Activated CD4-positive, alpha-beta T cell treated with anti-CD3 and anti-CD28 coated beads, Interleukin-2, amount 10 ng/mL, durations not matched to agents 24 days and 14 days (primary cell): ENCODE data around the gene SRGAP3. TPM values are rescaled to one million over a fixed set of nuclear protein-coding genes. Genes with fewer than 3 reads are reported as not detected.

ENCODE experiments used
- DNase-seq: peaks from one replicate; pipeline ENCODE4 v3.0.0; 2022
- H3K27ac Mint-ChIP-seq: one replicate; pipeline ENCODE4 v1.8.0; 2022; ENCODE audit warnings: mild to moderate bottlenecking, mixed read lengths
- H3K27me3 Mint-ChIP-seq: one replicate; pipeline ENCODE4 v1.8.0; 2022; ENCODE audit warnings: mixed read lengths
- H3K36me3 Mint-ChIP-seq: one replicate; pipeline ENCODE4 v1.8.0; 2022; ENCODE audit warnings: low read depth, mild to moderate bottlenecking, mixed read lengths
- H3K4me1 Mint-ChIP-seq: one replicate; pipeline ENCODE4 v1.8.0; 2021; ENCODE audit warnings: mixed read lengths
- H3K4me3 Mint-ChIP-seq: one replicate; pipeline ENCODE4 v1.8.0; 2022; ENCODE audit warnings: mild to moderate bottlenecking, moderate library complexity, mixed read lengths
- H3K9me3 Mint-ChIP-seq: one replicate; pipeline ENCODE4 v1.8.0; 2021; ENCODE audit warnings: mixed read lengths
- intact Hi-C: fragments of 100-400 bp; cut with micrococcal nuclease; formaldehyde crosslinking; loops from one replicate; pipeline ENCODE4 v1.15.1; 2023
- total RNA-seq: library from RNA; stranded (reverse); gene quantifications from 2 replicates; pipeline ENCODE4 v1.2.3, GENCODE V29; 2022

The SRGAP3 gene
- total RNA-seq, 1 donor from 2014 or later: 0.40 TPM

DNA sequence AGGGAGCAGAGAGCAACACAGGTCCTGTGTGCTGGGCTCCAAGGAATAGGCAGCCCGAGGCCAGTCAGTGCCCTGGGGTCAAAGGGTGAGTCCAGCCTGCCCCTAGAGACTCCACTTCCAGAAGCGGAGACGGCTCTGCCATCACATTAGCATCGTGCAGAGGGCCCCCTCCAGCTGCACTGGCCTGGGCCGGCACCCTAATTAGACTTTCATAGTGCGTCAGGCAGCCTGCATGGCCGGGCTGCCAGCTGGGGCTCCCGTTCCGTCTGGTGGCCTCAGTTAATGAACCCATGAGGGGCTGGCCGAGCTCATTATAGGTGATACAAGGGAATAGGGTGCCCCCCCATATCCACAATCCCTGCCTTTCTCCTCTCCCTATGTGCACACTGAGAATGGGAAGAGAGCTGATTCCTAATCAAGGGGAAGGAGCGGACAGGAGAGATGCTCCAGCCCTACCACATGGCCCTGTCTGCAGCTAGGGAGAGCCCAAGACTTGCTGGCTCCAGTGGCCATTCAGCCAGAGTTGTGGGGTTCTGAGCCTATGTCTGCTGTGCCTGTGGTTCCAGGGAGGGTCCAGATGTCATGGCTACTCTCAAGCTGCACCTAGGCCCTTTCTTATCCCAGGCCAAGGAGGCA lies 128.0 kb downstream of the SRGAP3 start:
- intact Hi-C loops: no loop called here
- H3K27ac Mint-ChIP-seq: no peak overlapping the region
- peaks cover 2% of the 10 kb centered on the region for H3K4me1 Mint-ChIP-seq
- H3K27me3 Mint-ChIP-seq: no peaks in the 10 kb centered on the region
- no peak for DNase-seq
- no peaks in the 10 kb centered on the region for H3K36me3 Mint-ChIP-seq
- H3K9me3 Mint-ChIP-seq: no peaks in the 10 kb centered on the region
- no peak overlapping the region for H3K4me3 Mint-ChIP-seq

DNA sequence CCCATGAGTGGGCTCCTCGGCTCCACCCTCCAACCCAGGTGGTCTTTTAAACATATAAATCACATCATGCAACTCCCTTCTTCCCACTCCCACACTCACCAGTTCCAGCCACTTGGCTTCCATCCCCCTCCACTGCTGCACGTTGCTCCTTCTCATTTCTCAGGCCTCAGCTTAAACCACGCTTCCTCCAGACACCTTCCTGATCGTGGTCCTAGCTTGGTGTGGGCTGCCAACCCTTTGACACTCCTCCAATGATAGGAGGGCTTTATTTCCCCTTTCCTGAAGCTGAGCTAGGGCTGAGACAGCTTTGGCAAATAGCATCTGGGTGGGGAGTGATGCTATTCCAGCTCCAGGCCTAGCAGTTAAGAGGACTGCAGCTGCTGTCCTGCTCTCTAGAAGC lies 130.1 kb downstream of the SRGAP3 start:
- intact Hi-C loops: no loop called here
- Mint-ChIP-seq H3K27ac (no peak overlapping the region), H3K36me3 (no peaks in the 10 kb centered on the region), H3K4me1 (peaks cover 2% of the 10 kb centered on the region), H3K4me3 (no peak overlapping the region), H3K9me3 (no peaks in the 10 kb centered on the region), H3K27me3 (peaks cover 3% of the 10 kb centered on the region)
- DNase-seq: no peak

DNA sequence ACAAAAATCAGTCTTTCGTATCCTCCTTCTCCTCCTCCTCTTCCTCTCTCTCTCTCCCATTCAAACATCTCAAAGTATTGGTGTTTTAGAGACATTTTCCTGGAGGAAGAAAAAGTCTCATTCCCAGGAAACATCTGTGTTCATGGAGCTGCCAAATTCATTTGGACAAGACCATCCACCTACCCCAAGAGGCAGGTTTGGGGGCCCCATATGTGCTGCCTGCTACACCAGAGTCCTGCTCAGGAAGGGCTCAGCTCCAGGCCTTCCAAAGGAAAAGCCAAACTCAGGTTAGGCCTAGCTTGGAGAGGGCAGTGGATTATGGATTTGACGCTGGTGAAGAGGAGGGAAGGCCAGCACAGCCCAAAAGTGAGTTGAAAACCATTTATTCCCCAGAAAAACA lies 131.2 kb downstream of the SRGAP3 start:
- H3K36me3 Mint-ChIP-seq: no peaks in the 10 kb centered on the region
- peaks cover 2% of the 10 kb centered on the region for H3K4me1 Mint-ChIP-seq
- peaks cover 3% of the 10 kb centered on the region for H3K27me3 Mint-ChIP-seq
- no peak for DNase-seq
- no peak overlapping the region for H3K27ac Mint-ChIP-seq
- intact Hi-C loops: no loop called here
- no peak overlapping the region for H3K4me3 Mint-ChIP-seq
- H3K9me3 Mint-ChIP-seq: no peaks in the 10 kb centered on the region

DNA sequence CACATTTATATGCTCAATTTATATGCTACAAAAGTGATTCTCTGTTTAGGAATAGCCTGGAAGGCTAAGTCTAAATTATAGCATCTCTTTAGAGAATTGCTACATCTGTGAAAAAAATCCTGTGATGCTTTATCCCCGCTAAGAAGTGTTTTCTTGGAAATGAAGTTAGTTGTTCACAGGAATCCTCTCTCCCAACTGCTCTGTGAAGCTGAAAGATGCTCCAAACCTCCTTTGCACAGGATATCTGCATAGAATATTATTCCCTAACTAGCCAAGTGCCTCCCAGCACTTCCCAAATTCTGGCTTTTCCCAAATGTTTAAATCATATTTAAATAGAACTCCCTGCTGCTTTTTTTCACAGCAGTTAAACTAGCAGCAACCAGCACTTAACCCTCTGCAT lies 132.2 kb downstream of the SRGAP3 start:
- H3K36me3 Mint-ChIP-seq: no peaks in the 10 kb centered on the region
- H3K27ac Mint-ChIP-seq: no peak overlapping the region
- peaks cover 3% of the 10 kb centered on the region for H3K27me3 Mint-ChIP-seq
- H3K9me3 Mint-ChIP-seq: no peaks in the 10 kb centered on the region
- no peak for DNase-seq
- peaks cover 2% of the 10 kb centered on the region for H3K4me1 Mint-ChIP-seq
- intact Hi-C loops: no loop called here
- H3K4me3 Mint-ChIP-seq: no peak overlapping the region

DNA sequence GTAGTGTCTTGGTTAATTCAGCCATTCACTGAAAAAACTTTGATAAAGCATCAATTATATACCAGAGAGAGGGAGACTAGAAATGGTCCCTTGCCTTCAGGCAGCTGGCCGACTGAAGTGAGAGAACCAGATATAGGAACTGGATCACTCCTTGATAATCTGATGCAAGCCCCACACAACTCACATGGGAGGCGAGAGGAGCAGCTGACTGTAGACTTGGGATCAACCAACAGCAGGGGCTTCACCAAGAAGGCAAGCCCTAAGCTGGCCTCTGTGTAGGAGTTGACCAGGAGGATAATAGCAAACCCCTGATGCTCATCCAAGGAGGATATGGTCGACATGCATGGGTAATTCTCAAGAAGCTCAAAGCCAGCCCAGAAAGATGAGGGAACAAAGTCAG lies 133.1 kb downstream of the SRGAP3 start:
- H3K27ac Mint-ChIP-seq: no peak overlapping the region
- H3K4me1 Mint-ChIP-seq: peaks cover 2% of the 10 kb centered on the region
- no peak overlapping the region for H3K4me3 Mint-ChIP-seq
- no peak for DNase-seq
- peaks cover 3% of the 10 kb centered on the region for H3K27me3 Mint-ChIP-seq
- intact Hi-C loops: no loop called here
- H3K9me3 Mint-ChIP-seq: no peaks in the 10 kb centered on the region
- H3K36me3 Mint-ChIP-seq: no peaks in the 10 kb centered on the region

DNA sequence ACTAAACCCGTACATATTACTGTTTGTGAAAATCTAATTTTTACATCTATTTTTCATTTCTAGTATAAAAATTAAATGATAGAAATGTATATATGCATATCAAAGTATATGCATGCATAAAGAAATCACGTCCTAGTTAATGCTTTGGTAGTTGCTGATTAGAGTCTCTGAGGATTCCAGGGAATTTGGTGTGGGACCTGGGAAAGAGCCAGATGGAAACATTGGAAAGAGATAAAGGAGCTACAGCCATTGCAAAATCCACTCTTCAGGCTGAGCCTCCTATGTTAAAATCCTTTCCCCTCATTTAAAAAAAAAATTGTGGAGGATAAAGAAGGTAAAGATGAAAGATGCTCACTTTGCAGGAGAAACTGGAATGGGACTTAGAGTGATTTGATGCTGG lies 134.1 kb downstream of the SRGAP3 start:
- Mint-ChIP-seq H3K4me1 (peaks cover 2% of the 10 kb centered on the region), H3K4me3 (no peak overlapping the region), H3K9me3 (no peaks in the 10 kb centered on the region), H3K36me3 (no peaks in the 10 kb centered on the region), H3K27ac (no peak overlapping the region), H3K27me3 (peaks cover 3% of the 10 kb centered on the region)
- intact Hi-C loops: no loop called here
- DNase-seq: no peak

DNA sequence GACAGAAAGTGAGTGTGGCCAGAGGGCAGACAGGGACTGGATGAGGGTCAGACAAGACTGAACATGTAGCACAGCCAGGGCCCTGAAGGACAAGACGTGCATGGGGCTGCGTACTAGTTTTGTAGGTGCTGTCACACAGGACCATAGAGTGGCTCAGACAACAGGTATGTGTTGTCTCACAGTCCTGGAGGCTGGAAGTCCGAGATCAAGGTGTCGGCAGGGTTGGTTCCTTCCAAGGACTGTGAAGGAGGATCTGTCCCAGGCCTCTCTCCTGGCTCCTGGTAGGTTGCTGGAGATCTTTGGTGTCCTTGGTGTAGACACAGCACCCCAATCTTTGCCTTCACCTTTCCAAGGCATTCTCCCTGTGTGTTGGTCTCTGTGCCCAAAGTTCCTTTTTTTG lies 136.4 kb downstream of the SRGAP3 start:
- Mint-ChIP-seq H3K4me3 (no peak overlapping the region), H3K27ac (no peak overlapping the region), H3K9me3 (no peaks in the 10 kb centered on the region), H3K27me3 (peaks cover 3% of the 10 kb centered on the region), H3K4me1 (no peaks in the 10 kb centered on the region), H3K36me3 (no peaks in the 10 kb centered on the region)
- DNase-seq: no peak
- intact Hi-C loops: no loop called here

DNA sequence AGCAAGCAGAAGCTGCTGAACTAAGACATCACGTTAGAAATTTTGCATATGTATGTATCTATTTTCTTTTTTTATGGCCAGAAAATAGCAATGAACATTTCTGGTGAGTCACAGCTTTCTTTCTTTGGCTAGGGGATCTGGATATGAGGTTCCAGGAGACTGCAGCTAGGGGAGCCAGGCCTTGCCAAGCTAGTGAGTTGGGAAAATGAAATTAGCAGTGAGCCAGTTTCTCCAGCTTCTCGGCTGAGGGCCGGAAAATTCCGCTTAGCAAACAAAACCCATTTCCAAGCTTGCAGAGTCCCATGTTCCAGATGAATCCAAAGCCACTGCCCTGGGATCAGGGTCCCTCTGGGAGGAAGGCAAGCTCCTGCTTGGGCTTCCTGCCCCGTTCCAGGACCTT lies 137.6 kb downstream of the SRGAP3 start:
- H3K9me3 Mint-ChIP-seq: no peaks in the 10 kb centered on the region
- H3K27ac Mint-ChIP-seq: no peak overlapping the region
- no peak for DNase-seq
- no peaks in the 10 kb centered on the region for H3K4me1 Mint-ChIP-seq
- H3K36me3 Mint-ChIP-seq: no peaks in the 10 kb centered on the region
- no peak overlapping the region for H3K4me3 Mint-ChIP-seq
- peaks cover 3% of the 10 kb centered on the region for H3K27me3 Mint-ChIP-seq
- intact Hi-C loops: no loop called here

DNA sequence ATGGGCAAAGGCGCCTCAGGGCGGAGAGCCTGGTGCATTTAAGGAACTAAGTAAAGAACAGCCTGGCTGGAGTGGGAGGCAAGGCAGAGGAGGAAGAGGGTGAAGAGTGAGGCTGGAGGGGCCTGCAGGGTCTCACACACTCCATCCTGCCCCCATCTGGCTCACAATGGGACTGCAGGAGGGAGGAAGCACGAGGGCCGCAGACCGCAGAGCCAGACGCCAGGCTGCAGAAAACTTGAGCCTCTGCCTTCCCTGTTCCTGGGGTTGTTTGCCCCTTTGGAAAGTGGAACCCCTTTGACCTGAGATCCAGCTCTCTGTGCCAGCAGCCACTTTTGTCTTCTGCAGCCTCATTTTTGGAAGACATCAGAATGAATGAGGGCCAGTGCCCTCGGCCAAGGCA lies 138.0 kb downstream of the SRGAP3 start:
- Mint-ChIP-seq H3K27ac (no peak overlapping the region), H3K36me3 (no peaks in the 10 kb centered on the region), H3K4me3 (no peak overlapping the region), H3K4me1 (no peaks in the 10 kb centered on the region), H3K27me3 (peaks cover 3% of the 10 kb centered on the region), H3K9me3 (no peaks in the 10 kb centered on the region)
- intact Hi-C loops: no loop called here
- no peak for DNase-seq

DNA sequence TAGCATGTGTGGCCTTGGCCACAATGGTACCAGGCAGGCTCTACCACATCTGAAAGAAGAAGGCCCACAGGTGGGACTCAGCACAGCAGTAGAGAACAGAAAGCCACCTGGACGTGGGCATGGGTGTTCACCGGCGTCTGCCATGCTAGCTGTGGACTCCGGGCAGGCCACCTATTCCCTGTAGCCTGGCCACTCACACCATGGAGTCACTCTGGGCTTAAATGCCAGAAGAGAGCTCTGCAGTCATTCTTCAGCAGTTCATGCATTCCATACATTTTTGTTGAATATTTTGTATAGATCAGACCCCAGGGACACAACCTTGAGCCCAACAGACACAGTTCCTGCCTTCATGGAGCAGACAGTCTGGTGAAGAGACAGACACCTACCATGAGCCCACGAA lies 138.6 kb downstream of the SRGAP3 start:
- Mint-ChIP-seq H3K36me3 (no peaks in the 10 kb centered on the region), H3K27ac (no peak overlapping the region), H3K27me3 (peaks cover 2% of the 10 kb centered on the region), H3K4me1 (no peaks in the 10 kb centered on the region), H3K4me3 (no peak overlapping the region), H3K9me3 (no peaks in the 10 kb centered on the region)
- intact Hi-C loops: no loop called here
- DNase-seq: no peak

DNA sequence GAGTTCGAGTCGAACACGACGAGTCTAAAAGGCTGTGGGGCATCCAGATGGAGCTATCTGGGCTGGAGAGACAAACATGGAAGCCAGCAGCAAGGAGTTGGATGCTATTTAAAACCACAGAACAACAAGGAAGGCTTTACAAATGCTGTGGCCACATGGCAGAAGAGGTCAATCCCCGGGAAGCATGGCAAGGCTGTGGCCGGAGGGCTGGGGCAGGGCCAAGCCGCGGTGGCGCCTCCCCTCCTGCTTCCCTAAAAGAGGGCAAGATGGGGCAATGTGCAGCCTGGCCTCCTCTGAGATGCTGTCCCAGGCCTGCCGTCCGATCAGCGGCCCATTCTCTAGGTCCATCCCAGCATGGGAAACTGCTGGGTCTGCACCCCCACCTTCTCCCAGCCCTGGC lies 139.1 kb downstream of the SRGAP3 start:
- Mint-ChIP-seq H3K27ac (no peak overlapping the region), H3K4me1 (no peaks in the 10 kb centered on the region), H3K9me3 (no peaks in the 10 kb centered on the region), H3K4me3 (no peak overlapping the region), H3K36me3 (no peaks in the 10 kb centered on the region), H3K27me3 (no peaks in the 10 kb centered on the region)
- intact Hi-C loops: no loop called here
- DNase-seq: no peak

DNA sequence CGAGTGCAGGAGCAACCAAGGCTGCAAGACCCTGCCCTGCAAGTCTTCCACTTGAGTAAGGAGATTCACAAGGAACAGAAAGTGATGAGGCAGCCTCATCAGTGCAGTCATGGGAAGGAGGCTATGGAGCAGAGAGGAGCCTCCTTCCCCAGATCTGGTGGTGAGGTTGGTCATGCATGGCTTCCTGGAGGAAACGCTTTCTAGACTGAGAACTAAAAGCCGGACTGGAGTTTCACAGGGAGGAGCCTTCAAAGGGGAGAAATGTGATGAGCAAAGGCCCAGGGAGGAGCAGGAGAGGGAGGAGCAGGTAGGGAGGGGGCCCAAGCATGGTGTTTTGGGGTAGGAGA lies 139.9 kb downstream of the SRGAP3 start:
- DNase-seq: no peak
- H3K27ac Mint-ChIP-seq: no peak overlapping the region
- no peaks in the 10 kb centered on the region for H3K27me3 Mint-ChIP-seq
- no peaks in the 10 kb centered on the region for H3K9me3 Mint-ChIP-seq
- no peaks in the 10 kb centered on the region for H3K36me3 Mint-ChIP-seq
- no peaks in the 10 kb centered on the region for H3K4me1 Mint-ChIP-seq
- no peak overlapping the region for H3K4me3 Mint-ChIP-seq
- intact Hi-C loops: no loop called here

DNA sequence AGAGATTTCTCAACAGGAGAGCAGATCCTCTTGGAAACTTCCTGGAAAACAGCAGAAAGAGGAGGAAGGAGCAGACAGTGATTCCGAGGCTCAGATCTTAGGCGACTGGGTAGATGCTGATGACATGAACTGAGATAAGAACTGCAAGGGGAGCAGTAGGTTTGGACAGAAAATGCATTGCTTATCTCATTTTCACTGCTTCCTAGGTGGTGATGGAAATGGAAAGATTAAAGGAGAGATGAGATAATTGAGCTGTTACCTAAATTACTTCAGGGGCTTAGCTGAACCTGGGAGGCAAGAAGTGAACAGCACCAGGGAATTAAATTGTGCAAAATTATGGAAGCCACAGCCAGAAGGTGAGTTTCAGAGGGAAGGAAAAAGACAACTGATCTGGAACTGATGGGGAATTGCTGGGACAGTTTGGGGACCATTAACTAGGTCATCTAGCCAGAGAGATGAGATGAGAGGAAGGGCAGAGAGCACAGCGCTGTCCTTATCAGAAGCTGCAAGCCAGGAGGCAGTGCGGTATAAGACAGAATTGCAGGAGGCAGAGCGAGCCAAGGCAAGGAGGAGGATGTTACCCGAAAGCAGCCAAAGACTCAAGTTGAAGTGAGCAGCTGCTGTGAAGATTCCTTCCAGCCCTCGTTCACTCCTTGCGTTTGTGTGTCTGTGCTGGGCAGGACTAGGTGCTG lies 140.4 kb downstream of the SRGAP3 start:
- H3K4me3 Mint-ChIP-seq: no peak overlapping the region
- no peaks in the 10 kb centered on the region for H3K9me3 Mint-ChIP-seq
- no peak overlapping the region for H3K27ac Mint-ChIP-seq
- no peaks in the 10 kb centered on the region for H3K4me1 Mint-ChIP-seq
- no peak for DNase-seq
- no peaks in the 10 kb centered on the region for H3K27me3 Mint-ChIP-seq
- intact Hi-C loops: no loop called here
- H3K36me3 Mint-ChIP-seq: no peaks in the 10 kb centered on the region

DNA sequence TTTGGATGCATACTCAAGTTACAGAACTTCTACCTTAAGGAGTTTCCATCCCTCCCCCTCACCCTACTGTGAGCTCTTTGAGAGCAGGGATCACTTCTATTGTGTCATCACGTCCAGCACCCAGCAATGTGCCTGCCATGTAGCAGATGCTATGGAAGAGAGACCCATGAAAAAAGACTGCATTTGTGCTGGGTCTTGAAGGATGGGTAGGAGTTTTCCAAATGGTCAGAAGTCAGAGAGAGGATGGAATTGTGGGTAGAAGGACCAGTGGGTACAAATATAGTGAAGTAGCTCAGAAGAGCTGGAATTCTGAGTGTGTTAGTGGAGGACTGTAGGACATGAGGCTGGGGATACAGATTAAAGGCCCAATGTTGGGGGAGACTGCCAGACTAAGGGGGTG lies 141.7 kb downstream of the SRGAP3 start:
- H3K27me3 Mint-ChIP-seq: no peaks in the 10 kb centered on the region
- H3K4me3 Mint-ChIP-seq: no peak overlapping the region
- no peaks in the 10 kb centered on the region for H3K9me3 Mint-ChIP-seq
- H3K4me1 Mint-ChIP-seq: no peaks in the 10 kb centered on the region
- DNase-seq: no peak
- no peaks in the 10 kb centered on the region for H3K36me3 Mint-ChIP-seq
- no peak overlapping the region for H3K27ac Mint-ChIP-seq
- intact Hi-C loops: no loop called here

DNA sequence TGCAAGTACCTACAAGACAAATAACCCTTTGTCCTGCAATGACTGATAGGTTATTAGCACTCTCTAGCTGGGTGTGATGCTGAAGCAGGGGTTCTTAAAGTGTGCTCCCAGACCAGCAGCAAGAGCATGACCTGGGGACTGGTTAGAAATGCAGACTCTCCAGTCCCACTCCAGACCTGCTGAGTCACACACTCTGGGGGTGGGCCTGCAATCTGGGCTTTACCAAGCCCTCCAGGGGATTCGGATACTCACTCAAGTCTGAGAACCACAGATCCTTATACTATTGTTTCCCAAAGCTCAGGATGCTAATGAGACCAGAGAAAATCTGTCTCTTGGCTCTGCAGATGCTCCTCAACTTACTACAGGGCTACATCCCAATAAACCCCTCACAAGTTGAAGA lies 144.0 kb downstream of the SRGAP3 start:
- intact Hi-C loops: no loop called here
- DNase-seq: no peak
- Mint-ChIP-seq H3K9me3 (no peaks in the 10 kb centered on the region), H3K27ac (no peak overlapping the region), H3K36me3 (no peaks in the 10 kb centered on the region), H3K4me1 (no peaks in the 10 kb centered on the region), H3K4me3 (no peak overlapping the region), H3K27me3 (no peaks in the 10 kb centered on the region)
